OCI-LY7 (cell line): Measurements from ENCODE around the gene C1GALT1C1L. TPM values are rescaled to one million over a fixed set of nuclear protein-coding genes. Genes with fewer than 3 reads are reported as not detected.

Experiments used
- BruUV-seq: library from RNA; stranded (reverse); fragments of 400-500 nt; replicated peaks from 2 replicates; lab custom pipeline; 2021; lab: Mats Ljungman, UMichigan
- CTCF ChIA-PET: fragments of 300-600 bp; sonication (Branson Sonifier 250); formaldehyde crosslinking; loops from one replicate; lab custom pipeline; 2022; ENCODE audit warnings: antibody characterized with exemption; ENCODE audit not compliant: unreplicated experiment; lab: Charles Lee
- POLR2A ChIA-PET: fragments of 300-600 bp; sonication (Branson Sonifier 250); formaldehyde crosslinking; loops from one replicate; lab custom pipeline; 2022; ENCODE audit warnings: antibody characterized with exemption; lab: Charles Lee
- DNase-seq: peaks from one replicate; pipeline ENCODE4 v3.0.0-alpha.2; 2015; ENCODE audit warnings: low spot score
- H2AFZ ChIP-seq: fragments of 200-600 bp; sonication (generic), shearing (Covaris generic); 2 replicates; pipeline ENCODE4 v1.6.1; 2014; ENCODE audit warnings: mild to moderate bottlenecking, antibody characterized with exemption, low read length, moderate library complexity
- H3K27ac ChIP-seq: fragments of 200-600 bp; sonication (generic); 2 replicates; pipeline ENCODE4 v1.5.1; 2014; ENCODE audit warnings: mixed run types, low read depth, mild to moderate bottlenecking, moderate library complexity, low read length, inconsistent platforms; ENCODE audit not compliant: poor library complexity, severe bottlenecking
- H3K36me3 ChIP-seq: fragments of 200-600 bp; sonication (generic); 2 replicates; pipeline ENCODE4 v1.6.1; 2014; ENCODE audit warnings: mild to moderate bottlenecking, antibody characterized with exemption, low read length, moderate library complexity, mixed read lengths; ENCODE audit not compliant: insufficient read depth
- H3K4me1 ChIP-seq: fragments of 200-600 bp; sonication (generic); 2 replicates; pipeline ENCODE4 v1.5.1; 2014; ENCODE audit warnings: mild to moderate bottlenecking, low read length; ENCODE audit not compliant: insufficient read depth, poor library complexity, severe bottlenecking
- H3K4me2 ChIP-seq: fragments of 200-600 bp; sonication (generic); 2 replicates; pipeline ENCODE4 v1.6.1; 2014; ENCODE audit warnings: mild to moderate bottlenecking, low read length
- H3K4me3 ChIP-seq: fragments of 200-600 bp; sonication (generic); 2 replicates; pipeline ENCODE4 v1.5.1; 2014; ENCODE audit warnings: mild to moderate bottlenecking, low read depth, low read length; ENCODE audit not compliant: poor library complexity, severe bottlenecking
- H3K79me2 ChIP-seq: fragments of 200-600 bp; sonication (generic); 2 replicates; pipeline ENCODE4 v1.6.1; 2016; ENCODE audit warnings: low read depth, mild to moderate bottlenecking, low read length, moderate library complexity, mixed read lengths; ENCODE audit not compliant: insufficient read depth
- H3K9me2 ChIP-seq: fragments of 200-600 bp; sonication (generic); 2 replicates; pipeline ENCODE4 v1.6.1; 2016; ENCODE audit warnings: mild to moderate bottlenecking, low read length, mixed read lengths; ENCODE audit not compliant: insufficient read depth
- H3K9me3 ChIP-seq: fragments of 200-600 bp; sonication (generic); 2 replicates; pipeline ENCODE4 v1.6.1; 2014; ENCODE audit warnings: mild to moderate bottlenecking, mixed run types, low read length, mixed read lengths
- H4K20me1 ChIP-seq: fragments of 200-600 bp; sonication (generic); 2 replicates; pipeline ENCODE4 v1.6.1; 2014; ENCODE audit warnings: mild to moderate bottlenecking, antibody characterized with exemption, low read length, moderate library complexity, mixed read lengths; ENCODE audit not compliant: insufficient read depth
- EZH2phosphoT487 ChIP-seq: fragments of 200-600 bp; sonication (generic); IDR thresholded peaks from 2 replicates; pipeline ENCODE4 v1.6.1; 2018; ENCODE audit warnings: low read depth, borderline replicate concordance, mild to moderate bottlenecking, mixed run types, antibody characterized with exemption, low read length, moderate library complexity, mixed read lengths
- intact Hi-C: fragments of 100-400 bp; cut with micrococcal nuclease; formaldehyde crosslinking; loops from one replicate; pipeline ENCODE4 v1.10.0; 2022; ENCODE audit not compliant: unreplicated experiment
- total RNA-seq, 2 experiments: library from RNA; depleted of rRNA in 1 of 2; stranded (reverse); fragments of >200 nt in 1 of 2; shearing (Covaris generic) in 1 of 2; gene quantifications; 2 replicates each; pipeline ENCODE4 v1.2.3, GENCODE V29; 2014 to 2022
- TF ChIP-seq, protein P1 (sequence below): fragments of 200-600 bp; sonication (generic); conservative IDR thresholded peaks from 2 replicates; pipeline ENCODE4 v1.5.1; 2014; ENCODE audit warnings: mild to moderate bottlenecking, antibody characterized with exemption, low read length, moderate library complexity, mixed read lengths

Gene C1GALT1C1L
- total RNA-seq, 2 experiments from 2014 or later: not detected

DNA sequence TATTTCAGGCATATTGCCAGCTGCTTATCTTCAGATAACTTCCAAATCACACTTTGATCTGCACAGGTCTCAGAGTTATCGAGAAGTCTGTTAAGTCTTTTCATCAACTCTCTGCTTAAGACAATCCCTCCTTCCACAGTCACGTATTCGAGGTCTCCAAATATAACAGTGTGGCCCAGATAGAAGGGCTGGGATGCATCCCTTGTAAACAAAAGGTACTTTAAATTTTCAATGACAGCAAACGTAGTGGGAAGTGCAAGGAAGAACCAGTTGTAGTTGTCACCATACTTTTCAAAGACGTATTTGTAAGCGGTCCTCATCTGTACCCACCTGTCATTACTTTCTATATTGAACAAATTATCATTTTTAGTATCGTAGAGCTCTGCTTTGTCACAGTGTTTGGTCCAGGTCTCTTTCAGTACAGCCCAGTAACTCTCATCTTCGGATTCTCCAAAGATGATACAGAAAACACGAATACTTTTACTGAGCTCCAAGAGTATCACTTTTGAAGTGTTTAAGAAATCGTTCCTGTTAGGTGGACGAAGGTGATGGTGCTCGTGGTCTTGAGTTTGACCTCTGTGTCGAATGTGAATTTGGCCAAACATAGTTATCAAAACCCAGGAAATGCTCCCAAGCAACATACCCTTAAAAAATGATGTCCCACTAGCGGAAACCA lies 445 bp downstream of the C1GALT1C1L start:
- H3K4me2 ChIP-seq: no peak overlapping the region
- H2AFZ ChIP-seq: peak overlapping the region; percentile 13; the same call in 1 of the 2 replicates
- no peaks in the 10 kb centered on the region for H3K4me1 ChIP-seq
- no peaks in the 10 kb centered on the region for H3K9me2 ChIP-seq
- intact Hi-C loops: no loop called here
- ChIA-PET CTCF (no interaction called here), POLR2A (no interaction called here)
- H3K4me3 ChIP-seq: peak overlapping the region; percentile 21
- H4K20me1 ChIP-seq: no peaks in the 10 kb centered on the region
- no peaks in the 10 kb centered on the region for H3K79me2 ChIP-seq
- TF ChIP-seq, protein P1, sequence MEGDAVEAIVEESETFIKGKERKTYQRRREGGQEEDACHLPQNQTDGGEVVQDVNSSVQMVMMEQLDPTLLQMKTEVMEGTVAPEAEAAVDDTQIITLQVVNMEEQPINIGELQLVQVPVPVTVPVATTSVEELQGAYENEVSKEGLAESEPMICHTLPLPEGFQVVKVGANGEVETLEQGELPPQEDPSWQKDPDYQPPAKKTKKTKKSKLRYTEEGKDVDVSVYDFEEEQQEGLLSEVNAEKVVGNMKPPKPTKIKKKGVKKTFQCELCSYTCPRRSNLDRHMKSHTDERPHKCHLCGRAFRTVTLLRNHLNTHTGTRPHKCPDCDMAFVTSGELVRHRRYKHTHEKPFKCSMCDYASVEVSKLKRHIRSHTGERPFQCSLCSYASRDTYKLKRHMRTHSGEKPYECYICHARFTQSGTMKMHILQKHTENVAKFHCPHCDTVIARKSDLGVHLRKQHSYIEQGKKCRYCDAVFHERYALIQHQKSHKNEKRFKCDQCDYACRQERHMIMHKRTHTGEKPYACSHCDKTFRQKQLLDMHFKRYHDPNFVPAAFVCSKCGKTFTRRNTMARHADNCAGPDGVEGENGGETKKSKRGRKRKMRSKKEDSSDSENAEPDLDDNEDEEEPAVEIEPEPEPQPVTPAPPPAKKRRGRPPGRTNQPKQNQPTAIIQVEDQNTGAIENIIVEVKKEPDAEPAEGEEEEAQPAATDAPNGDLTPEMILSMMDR: no peak
- no peak for TF ChIP-seq EZH2phosphoT487
- no peaks in the 10 kb centered on the region for H3K36me3 ChIP-seq
- H3K9me3 ChIP-seq: no peaks in the 10 kb centered on the region
- no peak for DNase-seq
- BruUV-seq: no TSS peak
- no peak overlapping the region for H3K27ac ChIP-seq

DNA sequence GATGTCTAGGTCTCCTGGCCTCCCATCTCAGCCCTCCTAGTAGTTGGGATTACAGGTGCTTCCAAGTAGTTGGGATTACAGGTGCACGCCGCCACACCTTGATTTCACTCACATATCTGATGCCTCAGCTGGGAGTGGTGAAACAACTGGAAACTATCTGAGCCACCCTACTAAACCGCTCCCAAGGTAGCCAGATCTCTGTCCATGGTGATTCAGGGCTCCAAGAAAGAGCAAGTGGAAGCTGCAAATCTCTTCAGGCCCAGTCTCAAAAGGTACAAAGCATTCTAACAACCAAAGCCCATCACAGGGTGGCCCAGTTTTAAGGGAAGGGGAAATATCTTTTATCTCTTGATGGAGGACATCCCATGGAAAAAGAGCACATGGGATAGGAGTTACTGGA lies 19.0 kb downstream of the C1GALT1C1L start:
- no peaks in the 10 kb centered on the region for H3K36me3 ChIP-seq
- CTCF ChIA-PET: no interaction called here
- no peaks in the 10 kb centered on the region for H3K4me1 ChIP-seq
- no peak for DNase-seq
- no TSS peak for BruUV-seq
- intact Hi-C loops: no loop called here
- no peaks in the 10 kb centered on the region for H4K20me1 ChIP-seq
- POLR2A ChIA-PET: interaction anchor here (1.3 kb wide), 1 partner anchor 9 kb away, joined by 5 read pairs; no protein-coding TSS in a partner anchor
- H3K4me3 ChIP-seq: no peak overlapping the region
- no peaks in the 10 kb centered on the region for H3K9me3 ChIP-seq
- no peaks in the 10 kb centered on the region for H3K9me2 ChIP-seq
- H2AFZ ChIP-seq: no peak overlapping the region
- TF ChIP-seq, protein P1: no peak
- no peak for TF ChIP-seq EZH2phosphoT487
- no peak overlapping the region for H3K27ac ChIP-seq
- H3K4me2 ChIP-seq: no peak overlapping the region
- no peaks in the 10 kb centered on the region for H3K79me2 ChIP-seq

DNA sequence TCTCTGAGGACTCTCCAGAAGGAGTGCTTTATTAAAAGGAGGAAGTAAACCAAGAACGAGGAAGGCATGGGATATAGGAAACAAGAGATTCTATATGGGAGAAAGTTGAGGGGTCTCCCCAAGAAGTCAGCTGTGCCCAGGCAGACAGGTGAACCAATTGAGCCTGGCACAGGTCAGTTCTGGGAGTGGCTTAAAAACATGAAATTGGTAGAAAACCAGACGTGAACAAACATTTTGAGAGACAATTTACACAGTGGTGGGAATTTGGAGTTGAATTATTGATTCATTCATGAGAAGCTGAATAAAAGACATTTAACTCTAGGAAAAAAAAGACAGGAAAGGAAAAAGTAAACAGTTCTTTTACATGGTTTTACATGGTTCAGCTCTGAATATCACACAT lies 22.7 kb downstream of the C1GALT1C1L start:
- no TSS peak for BruUV-seq
- H3K27ac ChIP-seq: no peak overlapping the region
- TF ChIP-seq EZH2phosphoT487: no peak
- TF ChIP-seq, protein P1: no peak
- H3K9me2 ChIP-seq: no peaks in the 10 kb centered on the region
- no peak overlapping the region for H3K4me3 ChIP-seq
- no peaks in the 10 kb centered on the region for H3K36me3 ChIP-seq
- no peak overlapping the region for H2AFZ ChIP-seq
- ChIA-PET CTCF (no interaction called here), POLR2A (no interaction called here)
- no peaks in the 10 kb centered on the region for H3K9me3 ChIP-seq
- DNase-seq: no peak
- H3K4me1 ChIP-seq: no peaks in the 10 kb centered on the region
- H3K4me2 ChIP-seq: no peak overlapping the region
- intact Hi-C loops: no loop called here
- no peaks in the 10 kb centered on the region for H3K79me2 ChIP-seq
- no peaks in the 10 kb centered on the region for H4K20me1 ChIP-seq
